Measurements from ENCODE around the gene RNU2-63P.

GRCh38 chr2:88061295-88061694 is 44.9 kb upstream of the RNU2-63P start:
- no peak for TF ChIP-seq CTBP1 (IDR thresholded peaks at IDR 0.05; ENCODE audit: borderline replicate concordance)
- no peak for TF ChIP-seq SP1 (IDR thresholded peaks at IDR 0.05)
- no peak for TF ChIP-seq L3MBTL2 (conservative IDR thresholded peaks at IDR 0.05)
- no peak for TF ChIP-seq FOXK2 (IDR thresholded peaks at IDR 0.05)
- no peak for TF ChIP-seq FOXM1 (IDR thresholded peaks at IDR 0.05; ENCODE audit: borderline replicate concordance)

Data from HEK293T (cell line).